Sigmoid colon (tissue), 4 donors: ENCODE data around the gene THSD7B.

Experiments
- CTCF ChIP-seq, 4 experiments: fragments of 450-650 bp in 3 of 4; fragments of 200-600 bp in 1 of 4; IDR thresholded peaks; one replicate each; pipeline ENCODE4 v1.5.1; 2016 to 2019; ENCODE audit warnings: antibody characterized with exemption in 4 of 4, mild to moderate bottlenecking in 3 of 4, moderate library complexity in 2 of 4
- EP300 ChIP-seq, 4 donors: sonication (generic); formaldehyde crosslinking; IDR thresholded peaks; one replicate each; pipeline ENCODE4 v1.6.1; 2017; ENCODE audit warnings: antibody characterized with exemption in 4 of 4
- POLR2A ChIP-seq, 2 donors: fragments of 450-650 bp; IDR thresholded peaks; one replicate each; pipeline ENCODE4 v1.6.1; 2016; ENCODE audit warnings: antibody characterized with exemption in 2 of 2, mild to moderate bottlenecking in 2 of 2, moderate library complexity in 2 of 2
- POLR2AphosphoS5 ChIP-seq, 4 donors: sonication (generic); formaldehyde crosslinking; IDR thresholded peaks; one replicate each; pipeline ENCODE4 v1.6.1; 2017; ENCODE audit warnings: antibody characterized with exemption in 4 of 4

GRCh38 chr2:137724912-137725311 lies 959.6 kb downstream of the THSD7B start:
- TF ChIP-seq EP300 (IDR thresholded peaks at IDR 0.05) (no peak), CTCF (IDR thresholded peaks at IDR 0.05) (no peak), POLR2A (IDR thresholded peaks at IDR 0.05) (no peak), POLR2AphosphoS5 (IDR thresholded peaks at IDR 0.05) (no peak)
